Left ventricle myocardium inferior (tissue), 1 donor: Measurements from ENCODE around the gene RAB33B. TPM values are rescaled to one million over a fixed set of nuclear protein-coding genes. Genes with fewer than 3 reads are reported as not detected.

Experiments used
- DNase-seq: peaks from one replicate; pipeline ENCODE4 v3.0.0-alpha.2; 2020
- H3K27ac ChIP-seq: fragments of 200-600 bp; replicated peaks from 2 replicates; pipeline ENCODE4 v1.8.0; 2021
- H3K27me3 ChIP-seq: fragments of 200-600 bp; 2 replicates; pipeline ENCODE4 v1.8.0; 2021; ENCODE audit warnings: low read depth
- H3K36me3 ChIP-seq: fragments of 200-600 bp; 2 replicates; pipeline ENCODE4 v1.8.0; 2021
- H3K4me1 ChIP-seq: fragments of 200-600 bp; 2 replicates; pipeline ENCODE4 v1.8.0; 2021
- H3K4me3 ChIP-seq: fragments of 200-600 bp; 2 replicates; pipeline ENCODE4 v1.8.0; 2021; ENCODE audit warnings: mild to moderate bottlenecking, moderate library complexity
- H3K9me3 ChIP-seq: fragments of 200-600 bp; replicated peaks from 2 replicates; pipeline ENCODE4 v1.8.0; 2021
- intact Hi-C: fragments of 100-400 bp; cut with micrococcal nuclease; formaldehyde crosslinking; loops from one replicate; pipeline ENCODE4 v1.11.0; 2022
- total RNA-seq: library from RNA; stranded (reverse); fragmentation: NEBNext Ultra II Directional; extraction: Animal tissue kit (Norgen Biotek cat#: 25700); gene quantifications from one replicate; pipeline ENCODE4 v1.2.1, GENCODE V29; 2021
- TF ChIP-seq, protein P1 (sequence below): fragments of 200-600 bp; IDR thresholded peaks from 2 replicates; pipeline ENCODE4 v1.8.0; 2021; ENCODE audit warnings: antibody characterized with exemption, mild to moderate bottlenecking, borderline replicate concordance
- donor health status: DM: no; HTN: yes; CAD: no; lungs with severe emphysema.

Gene RAB33B
- total RNA-seq, 1 donor from 2014 or later, result 6.1 TPM

DNA sequence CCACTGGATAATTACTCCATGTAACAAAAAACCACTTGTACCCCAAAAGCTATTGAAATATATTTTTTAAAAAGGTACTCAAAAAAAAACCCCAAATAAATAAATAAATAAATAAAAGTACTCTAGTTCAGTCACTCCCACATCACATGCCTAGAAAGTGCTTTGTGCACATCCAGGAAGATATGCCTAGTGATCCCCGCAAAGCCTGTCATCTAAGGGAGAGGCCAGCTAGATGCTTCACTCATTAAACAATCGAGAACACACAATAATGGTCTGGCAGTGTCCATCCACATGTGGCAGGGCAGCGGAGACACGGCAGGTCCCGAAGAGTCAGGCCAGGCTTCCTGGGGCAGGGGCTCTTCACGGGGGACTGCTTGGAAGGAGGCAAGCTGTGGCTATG, 47.6 kb downstream of the RAB33B start:
- Histone ChIP-seq H3K4me1 (peaks cover 2% of the 10 kb centered on the region), H3K4me3 (no peak overlapping the region), H3K36me3 (peaks cover 6% of the 10 kb centered on the region), H3K27me3 (no peaks in the 10 kb centered on the region), H3K27ac (no peak overlapping the region), H3K9me3 (no peaks in the 10 kb centered on the region)
- intact Hi-C loops, result loop anchor here (10.0 kb wide), 1 partner anchor 87 kb away; no protein-coding TSS in a partner anchor
- DNase-seq, result no peak
- TF ChIP-seq, protein P1, sequence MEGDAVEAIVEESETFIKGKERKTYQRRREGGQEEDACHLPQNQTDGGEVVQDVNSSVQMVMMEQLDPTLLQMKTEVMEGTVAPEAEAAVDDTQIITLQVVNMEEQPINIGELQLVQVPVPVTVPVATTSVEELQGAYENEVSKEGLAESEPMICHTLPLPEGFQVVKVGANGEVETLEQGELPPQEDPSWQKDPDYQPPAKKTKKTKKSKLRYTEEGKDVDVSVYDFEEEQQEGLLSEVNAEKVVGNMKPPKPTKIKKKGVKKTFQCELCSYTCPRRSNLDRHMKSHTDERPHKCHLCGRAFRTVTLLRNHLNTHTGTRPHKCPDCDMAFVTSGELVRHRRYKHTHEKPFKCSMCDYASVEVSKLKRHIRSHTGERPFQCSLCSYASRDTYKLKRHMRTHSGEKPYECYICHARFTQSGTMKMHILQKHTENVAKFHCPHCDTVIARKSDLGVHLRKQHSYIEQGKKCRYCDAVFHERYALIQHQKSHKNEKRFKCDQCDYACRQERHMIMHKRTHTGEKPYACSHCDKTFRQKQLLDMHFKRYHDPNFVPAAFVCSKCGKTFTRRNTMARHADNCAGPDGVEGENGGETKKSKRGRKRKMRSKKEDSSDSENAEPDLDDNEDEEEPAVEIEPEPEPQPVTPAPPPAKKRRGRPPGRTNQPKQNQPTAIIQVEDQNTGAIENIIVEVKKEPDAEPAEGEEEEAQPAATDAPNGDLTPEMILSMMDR, result no peak

DNA sequence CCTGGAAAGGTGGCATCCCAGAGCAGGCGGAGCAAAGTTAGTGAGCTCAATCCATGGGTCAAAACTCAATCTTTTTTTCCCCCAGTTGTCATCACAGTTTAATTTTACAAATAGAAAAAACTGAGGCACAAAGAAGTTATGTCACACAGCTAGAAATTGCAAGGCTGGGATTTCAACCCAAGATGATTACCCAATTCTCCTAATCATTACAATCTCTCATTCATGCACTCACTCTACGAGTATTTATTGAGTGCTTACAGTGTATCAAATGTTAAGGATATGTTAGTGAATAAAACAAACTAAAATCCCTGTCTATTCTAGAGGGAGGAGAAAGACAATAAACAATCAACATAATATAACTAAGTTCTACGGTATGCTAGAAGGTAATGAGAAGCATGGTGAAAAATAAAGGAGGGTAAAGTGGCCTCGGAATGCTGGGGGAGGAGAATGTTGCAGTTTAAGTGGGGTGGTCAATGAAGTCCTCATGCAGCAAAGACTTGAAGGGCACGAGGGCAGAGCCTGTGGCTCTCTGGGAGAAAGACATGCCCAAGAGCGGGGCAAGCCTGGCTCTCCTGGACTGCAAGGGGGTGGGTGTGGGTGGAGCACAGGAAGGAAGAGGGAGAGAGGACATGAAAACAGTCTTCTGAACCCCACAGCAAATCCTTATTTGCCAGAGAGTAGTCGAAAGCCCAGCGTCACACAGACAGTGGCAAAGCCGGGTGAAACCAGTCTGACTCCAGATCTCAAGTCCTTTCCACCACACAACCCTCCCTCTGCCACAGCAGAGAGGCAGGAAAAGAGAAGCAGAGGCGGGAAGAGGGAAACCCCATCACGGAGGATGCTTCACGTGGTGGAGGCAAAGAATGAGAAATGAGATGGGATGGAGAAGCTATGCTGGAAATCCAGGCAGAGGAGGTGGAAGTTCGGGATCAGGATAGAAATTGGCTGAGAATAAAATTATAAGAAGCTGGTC, 48.3 kb downstream of the RAB33B start:
- intact Hi-C loops, result loop anchor here (10.0 kb wide), 1 partner anchor 87 kb away; no protein-coding TSS in a partner anchor
- Histone ChIP-seq H3K36me3 (peaks cover 13% of the 10 kb centered on the region), H3K27ac (no peak overlapping the region), H3K9me3 (no peaks in the 10 kb centered on the region), H3K4me1 (peaks cover 8% of the 10 kb centered on the region), H3K4me3 (no peak overlapping the region), H3K27me3 (no peaks in the 10 kb centered on the region)
- TF ChIP-seq, protein P1, result no peak
- DNase-seq, result no peak

- Histone ChIP-seq H3K4me3 (no peak overlapping the region), H3K9me3 (no peaks in the 10 kb centered on the region), H3K4me1 (peaks cover 13% of the 10 kb centered on the region), H3K27me3 (no peaks in the 10 kb centered on the region), H3K36me3 (peaks cover 17% of the 10 kb centered on the region), H3K27ac (no peak overlapping the region)
- TF ChIP-seq, protein P1, result no peak
- intact Hi-C loops, result loop anchor here (10.0 kb wide), 1 partner anchor 89 kb away; no protein-coding TSS in a partner anchor
- no peak for DNase-seq
Measured at GRCh38 chr4:139503622-139504166, 49.8 kb downstream of the RAB33B start.

- TF ChIP-seq, protein P1, result no peak
- Histone ChIP-seq H3K9me3 (no peaks in the 10 kb centered on the region), H3K27me3 (no peaks in the 10 kb centered on the region), H3K36me3 (peaks cover 34% of the 10 kb centered on the region), H3K4me1 (peaks cover 26% of the 10 kb centered on the region), H3K4me3 (no peak overlapping the region), H3K27ac (no peak overlapping the region)
- intact Hi-C loops, result loop anchor here (10.0 kb wide), 1 partner anchor 92 kb away; no protein-coding TSS in a partner anchor
- DNase-seq, result no peak
Measured at GRCh38 chr4:139506774-139507173, 52.9 kb downstream of the RAB33B start.

DNA sequence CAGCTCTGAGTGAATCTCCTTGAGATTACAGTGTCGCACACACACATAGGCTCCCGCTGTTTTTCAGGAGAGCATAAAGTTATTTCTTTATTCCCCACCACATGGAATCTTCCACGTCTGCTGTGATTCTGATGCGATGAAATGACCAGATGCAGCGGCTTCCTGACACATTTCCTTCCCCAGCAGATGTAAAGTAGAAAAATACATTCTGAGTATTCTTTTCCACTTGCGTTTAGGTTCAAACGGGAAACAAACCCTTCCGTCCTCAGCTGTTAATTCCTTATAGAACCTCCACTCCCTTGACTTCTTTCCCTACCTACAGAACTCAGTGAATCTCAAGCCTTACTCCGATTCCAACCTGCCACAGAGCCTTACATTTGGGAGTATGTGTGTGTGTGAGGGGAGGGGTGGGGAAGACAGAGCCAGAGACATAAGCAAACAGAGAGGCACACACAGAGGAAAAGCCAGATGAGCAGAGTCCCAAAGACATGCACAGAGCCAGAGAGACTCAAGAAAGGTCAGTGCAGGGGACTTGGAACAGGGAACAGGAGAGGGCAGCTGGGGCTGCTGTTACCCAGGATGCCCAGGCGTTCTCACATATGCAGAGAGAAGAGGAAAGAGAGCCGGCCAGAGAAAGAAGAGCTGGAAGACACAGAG, 54.8 kb downstream of the RAB33B start:
- peak overlapping the region; percentile 41 for H3K27ac ChIP-seq
- peaks cover 26% of the 10 kb centered on the region for H3K4me1 ChIP-seq
- H3K36me3 ChIP-seq, result peaks cover 46% of the 10 kb centered on the region
- intact Hi-C loops, result loop anchor here (10.0 kb wide), 1 partner anchor 94 kb away; no protein-coding TSS in a partner anchor
- no peaks in the 10 kb centered on the region for H3K9me3 ChIP-seq
- H3K4me3 ChIP-seq, result no peak overlapping the region
- TF ChIP-seq, protein P1, result no peak
- DNase-seq, result no peak
- H3K27me3 ChIP-seq, result no peaks in the 10 kb centered on the region
